COR-L47 (cell line): ENCODE results near the gene INSIG2.

Source experiments
- DNase-seq: peaks from one replicate; lab custom pipeline; 2025; lab: John Stamatoyannopoulos, UW

The INSIG2 gene

GRCh38 chr2:118102433-118103082, 14.3 kb downstream of the INSIG2 start:
- no peak for DNase-seq

- DNase-seq = no peak
These were observed 16.0 kb downstream of the INSIG2 start for GRCh38 chr2:118103951-118104940.

- no peak for DNase-seq
These were observed 17.2 kb downstream of the INSIG2 start for GRCh38 chr2:118105497-118105896.

- DNase-seq = no peak
These were observed 18.7 kb downstream of the INSIG2 start for GRCh38 chr2:118106926-118107325.

- DNase-seq = no peak
These were observed 22.0 kb downstream of the INSIG2 start for GRCh38 chr2:118110310-118110709.

GRCh38 chr2:118110991-118111390, 22.7 kb downstream of the INSIG2 start:
- DNase-seq = no peak

GRCh38 chr2:118112771-118113334, 24.6 kb downstream of the INSIG2 start:
- no peak for DNase-seq

- DNase-seq = no peak
These were observed 26.6 kb downstream of the INSIG2 start for GRCh38 chr2:118114863-118115262.

- no peak for DNase-seq
These were observed 27.5 kb downstream of the INSIG2 start for GRCh38 chr2:118115761-118116160.

GRCh38 chr2:118118479-118118878, 30.2 kb downstream of the INSIG2 start:
- no peak for DNase-seq

GRCh38 chr2:118119158-118119727, 31.0 kb downstream of the INSIG2 start:
- DNase-seq = no peak

- no peak for DNase-seq
These were observed 31.6 kb downstream of the INSIG2 start for GRCh38 chr2:118119761-118120400.

GRCh38 chr2:118120401-118120780, 32.1 kb downstream of the INSIG2 start:
- DNase-seq = no peak

- no peak for DNase-seq
These were observed 32.8 kb downstream of the INSIG2 start for GRCh38 chr2:118121101-118121500.

GRCh38 chr2:118121986-118122524, 33.8 kb downstream of the INSIG2 start:
- DNase-seq = no peak

- no peak for DNase-seq
These were observed 34.5 kb downstream of the INSIG2 start for GRCh38 chr2:118122594-118123281.

- no peak for DNase-seq
These were observed 35.4 kb downstream of the INSIG2 start for GRCh38 chr2:118123561-118124232.

- DNase-seq = no peak
These were observed 36.1 kb downstream of the INSIG2 start for GRCh38 chr2:118124288-118124891.

- no peak for DNase-seq
These were observed 39.0 kb downstream of the INSIG2 start for GRCh38 chr2:118127250-118127649.

GRCh38 chr2:118128826-118129225, 40.6 kb downstream of the INSIG2 start:
- DNase-seq = no peak
